GM12878 (cell line): ENCODE data around the gene SMURF1. TPM values are rescaled to one million over a fixed set of nuclear protein-coding genes. Genes with fewer than 3 reads are reported as not detected.

ENCODE experiments used
- ATAC-seq: fragments of 200-7000 bp; cut with Tn5 transposase; 3 replicates; pipeline ENCODE4 v1.9.1; 2020; ENCODE audit warnings: mild to moderate bottlenecking, moderate library complexity
- BruUV-seq: library from RNA; stranded (reverse); fragments of 400-500 nt; replicated peaks from 2 replicates; lab custom pipeline; 2021; lab: Mats Ljungman, UMichigan
- CTCF ChIA-PET: fragments of 300-600 bp; sonication (Branson Sonifier 250); formaldehyde crosslinking; extraction: SDS; loops from one replicate; lab custom pipeline; 2021; ENCODE audit warnings: inconsistent platforms; lab: Yijun Ruan, JAX
- POLR2A ChIA-PET: fragments of 350-600 bp; formaldehyde crosslinking; extraction: SDS; loops from one replicate; lab custom pipeline; 2021; ENCODE audit warnings: inconsistent platforms; lab: Charles Lee
- RAD21 ChIA-PET: fragments of 300-600 bp; sonication (Branson Sonifier 250); formaldehyde crosslinking; loops from one replicate; lab custom pipeline; 2023; ENCODE audit warnings: antibody characterized with exemption; ENCODE audit not compliant: unreplicated experiment; lab: Charles Lee
- SMC1A ChIA-PET: fragments of 300-600 bp; sonication (Branson Sonifier 250); formaldehyde crosslinking; loops from one replicate; lab custom pipeline; 2023; ENCODE audit not compliant: unreplicated experiment, uncharacterized antibody; lab: Charles Lee
- DNase-seq: peaks from one replicate; pipeline ENCODE4 v3.0.0-alpha.2; 2011; ENCODE audit warnings: low read depth, low spot score
- FAIRE-seq: peaks from 3 replicates; lab custom pipeline; 2011; peaks lifted over from hg19 to GRCh38; lab: Jason Lieb, UNC
- H2AFZ ChIP-seq: 2 replicates; pipeline ENCODE4 v1.6.0; 2011; ENCODE audit warnings: low read depth, low read length, control low read depth; ENCODE audit not compliant: control insufficient read depth
- H3K27ac ChIP-seq: 2 replicates; pipeline ENCODE4 v1.5.1; 2011; ENCODE audit warnings: control low read depth; ENCODE audit not compliant: control insufficient read depth, insufficient read depth
- H3K27me3 ChIP-seq, 2 experiments: replicated peaks in 1 of 2; 2 replicates each; pipeline versions ENCODE4 v1.6.0 to v1.6.1; 2011; ENCODE audit warnings: low read length in 1 of 2; ENCODE audit not compliant: control insufficient read depth in 2 of 2, insufficient read depth in 2 of 2
- H3K36me3 ChIP-seq, 2 experiments: 2 replicates each; pipeline ENCODE4 v1.5.1; 2011; ENCODE audit warnings: low read length in 1 of 2; ENCODE audit not compliant: control insufficient read depth in 2 of 2, insufficient read depth in 2 of 2
- H3K4me1 ChIP-seq: 2 replicates; pipeline ENCODE4 v1.6.1; 2011; ENCODE audit warnings: mild to moderate bottlenecking, low read length, moderate library complexity, mixed read lengths; ENCODE audit not compliant: control insufficient read depth, insufficient read depth
- H3K4me2 ChIP-seq: 2 replicates; pipeline ENCODE4 v1.6.0; 2011; ENCODE audit warnings: control low read depth; ENCODE audit not compliant: control insufficient read depth, insufficient read depth
- H3K4me3 ChIP-seq: fragments of 200-600 bp; sonication (generic); 2 replicates; pipeline ENCODE4 v1.5.1; 2016
- H3K79me2 ChIP-seq: 2 replicates; pipeline ENCODE4 v1.6.0; 2011; ENCODE audit warnings: low read length; ENCODE audit not compliant: control insufficient read depth, insufficient read depth
- H3K9ac ChIP-seq: 2 replicates; pipeline ENCODE4 v1.8.0; 2011; ENCODE audit warnings: low read length, control low read depth, mixed read lengths; ENCODE audit not compliant: control insufficient read depth, insufficient read depth
- H3K9me3 ChIP-seq: replicated peaks from 3 replicates; pipeline ENCODE4 v1.5.1; 2011; ENCODE audit warnings: mild to moderate bottlenecking, low read length; ENCODE audit not compliant: control insufficient read depth, insufficient read depth
- H4K20me1 ChIP-seq: 2 replicates; pipeline ENCODE4 v1.6.0; 2011; ENCODE audit not compliant: control insufficient read depth, insufficient read depth
- GABPA ChIP-seq: IDR thresholded peaks from 2 replicates; pipeline ENCODE4 v1.6.1; 2014; ENCODE audit warnings: antibody characterized with exemption, low read depth, mild to moderate bottlenecking, inconsistent platforms
- MYB ChIP-seq: fragments of 150-350 bp; IDR thresholded peaks from 2 replicates; pipeline ENCODE4 v1.6.1; 2014; ENCODE audit warnings: mild to moderate bottlenecking, low read depth, low read length, borderline replicate concordance
- MYC ChIP-seq: IDR thresholded peaks from 2 replicates; pipeline ENCODE4 v1.6.1; 2011; ENCODE audit warnings: mild to moderate bottlenecking, low read length, moderate library complexity, inconsistent platforms; ENCODE audit not compliant: insufficient read depth, insufficient replicate concordance, insufficient read length, severe bottlenecking
- PAX8 ChIP-seq: fragments of 450-650 bp; IDR thresholded peaks from 2 replicates; pipeline ENCODE4 v1.6.1; 2017; ENCODE audit warnings: mild to moderate bottlenecking, moderate library complexity
- POU2F2 ChIP-seq: IDR thresholded peaks from 3 replicates; pipeline ENCODE4 v1.6.1; 2011; ENCODE audit warnings: low read depth, mild to moderate bottlenecking, low read length, borderline replicate concordance
- SIN3A ChIP-seq: IDR thresholded peaks from 2 replicates; pipeline ENCODE4 v1.6.1; 2012; ENCODE audit warnings: low read depth, low read length, improper control_type of control experiment
- STAT3 ChIP-seq: IDR thresholded peaks from 2 replicates; pipeline ENCODE4 v1.6.1; 2011; ENCODE audit warnings: low read depth, low read length, improper control_type of control experiment
- TARDBP ChIP-seq: IDR thresholded peaks from 2 replicates; pipeline ENCODE4 v1.6.1; 2016; ENCODE audit warnings: borderline replicate concordance
- TCF7 ChIP-seq: IDR thresholded peaks from 2 replicates; pipeline ENCODE4 v1.6.1; 2014; ENCODE audit warnings: antibody characterized with exemption, borderline replicate concordance
- WGBS: methylation state at CpG from one replicate; pipeline ENCODE4 v1.1.6; 2016; ENCODE audit warnings: low lambda C conversion rate; ENCODE audit not compliant: insufficient replicate concordance, insufficient coverage; ENCODE audit errors: missing lambda C conversion rate; 5-methylcytosine and 5-hydroxymethylcytosine counted together
- in situ Hi-C: fragments of 300-500 bp; cut with MboI; formaldehyde crosslinking; loops from 9 replicates; pipeline ENCODE4 v1.14.3; 2018; ENCODE audit warnings: mixed read lengths
- intact Hi-C: fragments of 100-400 bp; cut with micrococcal nuclease; formaldehyde crosslinking; loops from one replicate; pipeline ENCODE4 v1.14.2; 2022; ENCODE audit not compliant: unreplicated experiment
- polyA plus RNA-seq, 11 experiments: library from polyadenylated mRNA; depleted of rRNA in 4 of 11; unstranded in 6 of 11; stranded (reverse) in 5 of 11; fragments of >200 nt; fragmentation: Nextera tagmentation in 4 of 11; fragmentation: Illumina TruSeq in 1 of 11; extraction: Ambion mirVana in 4 of 11; extraction: Trizol in 1 of 11; gene quantifications; 1 replicate in 1 of 11; 2 replicates in 10 of 11; pipeline versions ENCODE4 v1.2.1 to v1.2.3, GENCODE V29; 2011 to 2016; ENCODE audit warnings: inconsistent platforms in 2 of 11, missing spikeins in 2 of 11, low read depth in 1 of 11
- total RNA-seq, 4 experiments: library from RNA; depleted of rRNA in 3 of 4; stranded (reverse); fragments of >200 nt in 3 of 4; fragmentation: Illumina TruSeq in 1 of 4; extraction: Trizol in 1 of 4; gene quantifications; 2 replicates each; pipeline versions ENCODE4 v1.2.1 to v1.2.3, GENCODE V29; 2013 to 2021
- TF ChIP-seq, protein P1 (sequence below): fragments of 450-650 bp; IDR thresholded peaks from 2 replicates; pipeline ENCODE4 v1.6.1; 2017; ENCODE audit warnings: borderline replicate concordance
- TF ChIP-seq, protein P2 (sequence below): fragments of 450-650 bp; IDR thresholded peaks from 2 replicates; pipeline ENCODE4 v1.6.1; 2016; ENCODE audit warnings: mild to moderate bottlenecking

SMURF1 gene
- total and polyA plus RNA-seq, 10 of the 15 experiments (the other 5 are each of a cell fraction or from before 2014, with no cell fraction given) = 0.76 to 14.0 (median 7.9) TPM

DNA sequence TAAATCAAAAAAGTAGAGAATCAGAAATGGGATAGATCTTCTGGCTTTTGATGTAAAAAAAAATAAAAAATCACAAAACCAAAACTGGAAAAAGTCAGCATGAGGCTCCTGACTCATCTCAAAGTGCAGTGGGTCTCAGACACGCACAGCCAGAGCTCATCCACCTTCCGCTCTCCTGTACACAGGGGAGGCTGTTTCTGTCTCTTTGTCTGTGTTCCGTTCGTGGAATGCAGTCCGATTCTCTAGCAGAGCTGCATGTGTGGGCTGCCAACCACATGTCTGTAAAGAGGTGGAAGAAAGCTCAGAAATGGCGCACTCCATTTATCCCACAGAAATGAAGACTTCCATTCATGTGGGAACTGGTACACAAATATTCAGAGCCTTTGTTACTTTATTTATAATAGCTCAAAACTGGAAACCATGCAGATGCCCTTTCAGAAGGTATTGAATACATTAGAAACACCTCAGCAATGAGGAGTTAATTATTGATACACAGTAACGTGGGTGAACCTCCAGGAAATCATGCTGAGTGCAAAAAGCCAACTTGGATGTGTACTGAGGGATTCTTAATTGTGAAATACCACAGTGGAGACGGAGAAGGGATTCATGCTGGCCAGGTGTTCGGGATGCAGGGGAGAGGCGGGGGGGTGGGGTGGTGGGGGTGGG lies 142.3 kb downstream of the SMURF1 start:
- Histone ChIP-seq H3K9me3 (no peaks in the 10 kb centered on the region), H3K9ac (no peak overlapping the region), H3K4me2 (no peak overlapping the region), H3K27ac (no peak overlapping the region), H3K27me3 (no peaks in the 10 kb centered on the region), H3K79me2 (no peaks in the 10 kb centered on the region), H4K20me1 (no peaks in the 10 kb centered on the region), H3K4me1 (peaks cover 14% of the 10 kb centered on the region), H3K4me3 (no peak overlapping the region), H2AFZ (no peak overlapping the region), H3K36me3 (peaks cover 18 to 55% of the 10 kb centered on the region in 2 experiments)
- ChIA-PET SMC1A (no interaction called here), POLR2A (interaction anchor here (0.6 kb wide), 1 partner anchor 435 kb away, joined by 3 read pairs; no protein-coding TSS in a partner anchor), RAD21 (no interaction called here), CTCF (no interaction called here)
- no TSS peak for BruUV-seq
- DNase-seq = no peak
- in situ Hi-C loops = no loop called here
- intact Hi-C loops = no loop called here
- WGBS = 100% methylated on average over 7 of the region's 10 CpGs
- ATAC-seq = no peak
- no peak for FAIRE-seq
- TF ChIP-seq, protein P1, sequence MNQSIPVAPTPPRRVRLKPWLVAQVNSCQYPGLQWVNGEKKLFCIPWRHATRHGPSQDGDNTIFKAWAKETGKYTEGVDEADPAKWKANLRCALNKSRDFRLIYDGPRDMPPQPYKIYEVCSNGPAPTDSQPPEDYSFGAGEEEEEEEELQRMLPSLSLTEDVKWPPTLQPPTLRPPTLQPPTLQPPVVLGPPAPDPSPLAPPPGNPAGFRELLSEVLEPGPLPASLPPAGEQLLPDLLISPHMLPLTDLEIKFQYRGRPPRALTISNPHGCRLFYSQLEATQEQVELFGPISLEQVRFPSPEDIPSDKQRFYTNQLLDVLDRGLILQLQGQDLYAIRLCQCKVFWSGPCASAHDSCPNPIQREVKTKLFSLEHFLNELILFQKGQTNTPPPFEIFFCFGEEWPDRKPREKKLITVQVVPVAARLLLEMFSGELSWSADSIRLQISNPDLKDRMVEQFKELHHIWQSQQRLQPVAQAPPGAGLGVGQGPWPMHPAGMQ = no peak
- TF ChIP-seq GABPA = no peak
- TF ChIP-seq TARDBP = no peak
- TF ChIP-seq MYC = no peak
- TF ChIP-seq, protein P2, sequence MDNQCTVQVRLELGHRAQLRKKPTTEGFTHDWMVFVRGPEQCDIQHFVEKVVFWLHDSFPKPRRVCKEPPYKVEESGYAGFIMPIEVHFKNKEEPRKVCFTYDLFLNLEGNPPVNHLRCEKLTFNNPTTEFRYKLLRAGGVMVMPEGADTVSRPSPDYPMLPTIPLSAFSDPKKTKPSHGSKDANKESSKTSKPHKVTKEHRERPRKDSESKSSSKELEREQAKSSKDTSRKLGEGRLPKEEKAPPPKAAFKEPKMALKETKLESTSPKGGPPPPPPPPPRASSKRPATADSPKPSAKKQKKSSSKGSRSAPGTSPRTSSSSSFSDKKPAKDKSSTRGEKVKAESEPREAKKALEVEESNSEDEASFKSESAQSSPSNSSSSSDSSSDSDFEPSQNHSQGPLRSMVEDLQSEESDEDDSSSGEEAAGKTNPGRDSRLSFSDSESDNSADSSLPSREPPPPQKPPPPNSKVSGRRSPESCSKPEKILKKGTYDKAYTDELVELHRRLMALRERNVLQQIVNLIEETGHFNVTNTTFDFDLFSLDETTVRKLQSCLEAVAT = no peak
- TF ChIP-seq SIN3A = no peak
- TF ChIP-seq PAX8 = no peak
- no peak for TF ChIP-seq STAT3
- no peak for TF ChIP-seq MYB
- no peak for TF ChIP-seq POU2F2
- TF ChIP-seq TCF7 = no peak
